GM12891 (cell line): ENCODE measurements around the gene PCSK4.
A peak's percentile ranks its signal among the peaks of the same experiment; 100 is the strongest.

Source experiments
- DNase-seq: peaks from one replicate; pipeline ENCODE4 v3.0.0; 2011; ENCODE audit warnings: low spot score; ENCODE audit not compliant: insufficient read length
- FAIRE-seq: peaks from 2 replicates; lab custom pipeline; 2011; peaks lifted over from hg19 to GRCh38; lab: Jason Lieb, UNC
- PAX5 ChIP-seq: IDR thresholded peaks from 2 replicates; pipeline ENCODE4 v1.6.1; 2011; ENCODE audit warnings: low read length, moderate library complexity, mild to moderate bottlenecking; ENCODE audit not compliant: insufficient read depth, severe bottlenecking
- POLR2A ChIP-seq: IDR thresholded peaks from 2 replicates; pipeline ENCODE4 v1.6.1; 2011; ENCODE audit warnings: low read depth, low read length, control low read depth
- POLR2AphosphoS5 ChIP-seq: IDR thresholded peaks from 2 replicates; pipeline ENCODE4 v1.6.1; 2011; ENCODE audit warnings: low read depth, low read length, control low read depth
- POU2F2 ChIP-seq: IDR thresholded peaks from 2 replicates; pipeline ENCODE4 v1.6.1; 2011; ENCODE audit warnings: low read depth, mild to moderate bottlenecking, control low read depth, low read length, moderate library complexity
- SPI1 ChIP-seq: IDR thresholded peaks from 2 replicates; pipeline ENCODE4 v1.6.1; 2011; ENCODE audit warnings: low read depth, low read length, control low read depth
- TAF1 ChIP-seq: IDR thresholded peaks from 2 replicates; pipeline ENCODE4 v1.6.1; 2011; ENCODE audit warnings: low read depth, low read length, control low read depth

The PCSK4 gene

GRCh38 chr19:1438035-1438932, 51.9 kb downstream of the PCSK4 start, which contains the start of gene RPS15:
Gene RPS15, plus strand, starts transcription at chr19:1438396. Its CDS starts 30 bp downstream, at chr19:1438426.
- TF ChIP-seq PAX5 (peak; percentile 37), SPI1 (peak; percentile 89), POU2F2 (peak; percentile 91), TAF1 (peak; percentile 100), POLR2AphosphoS5 (peak; percentile 99), POLR2A (peak; percentile 99)
- peak; percentile 99 for FAIRE-seq
- peak; percentile 96 for DNase-seq

GRCh38 chr19:1437609-1438008, 52.5 kb downstream of the PCSK4 start:
- FAIRE-seq (no peak), DNase-seq (no peak)
- no peak for TF ChIP-seq SPI1
- TF ChIP-seq POLR2AphosphoS5, result no peak
- TF ChIP-seq POU2F2, result no peak
- TF ChIP-seq POLR2A, result no peak
- TF ChIP-seq PAX5, result no peak
- no peak for TF ChIP-seq TAF1

- DNase-seq, result no peak
- FAIRE-seq, result no peak
- no peak for TF ChIP-seq POLR2A
- no peak for TF ChIP-seq TAF1
- no peak for TF ChIP-seq PAX5
- TF ChIP-seq POLR2AphosphoS5, result no peak
- no peak for TF ChIP-seq SPI1
- no peak for TF ChIP-seq POU2F2
Measured at GRCh38 chr19:1435378-1435989, 54.7 kb downstream of the PCSK4 start.

- FAIRE-seq, result no peak
- no peak for DNase-seq
- TF ChIP-seq POU2F2, result no peak
- no peak for TF ChIP-seq POLR2A
- no peak for TF ChIP-seq POLR2AphosphoS5
- no peak for TF ChIP-seq PAX5
- TF ChIP-seq SPI1, result no peak
- no peak for TF ChIP-seq TAF1
Measured at GRCh38 chr19:1434577-1435060, 55.5 kb downstream of the PCSK4 start.

GRCh38 chr19:1434040-1434366, 56.1 kb downstream of the PCSK4 start:
- DNase-seq (no peak), FAIRE-seq (no peak)
- TF ChIP-seq PAX5 (no peak), POLR2AphosphoS5 (no peak), TAF1 (no peak), SPI1 (no peak), POLR2A (no peak), POU2F2 (no peak)

DNA sequence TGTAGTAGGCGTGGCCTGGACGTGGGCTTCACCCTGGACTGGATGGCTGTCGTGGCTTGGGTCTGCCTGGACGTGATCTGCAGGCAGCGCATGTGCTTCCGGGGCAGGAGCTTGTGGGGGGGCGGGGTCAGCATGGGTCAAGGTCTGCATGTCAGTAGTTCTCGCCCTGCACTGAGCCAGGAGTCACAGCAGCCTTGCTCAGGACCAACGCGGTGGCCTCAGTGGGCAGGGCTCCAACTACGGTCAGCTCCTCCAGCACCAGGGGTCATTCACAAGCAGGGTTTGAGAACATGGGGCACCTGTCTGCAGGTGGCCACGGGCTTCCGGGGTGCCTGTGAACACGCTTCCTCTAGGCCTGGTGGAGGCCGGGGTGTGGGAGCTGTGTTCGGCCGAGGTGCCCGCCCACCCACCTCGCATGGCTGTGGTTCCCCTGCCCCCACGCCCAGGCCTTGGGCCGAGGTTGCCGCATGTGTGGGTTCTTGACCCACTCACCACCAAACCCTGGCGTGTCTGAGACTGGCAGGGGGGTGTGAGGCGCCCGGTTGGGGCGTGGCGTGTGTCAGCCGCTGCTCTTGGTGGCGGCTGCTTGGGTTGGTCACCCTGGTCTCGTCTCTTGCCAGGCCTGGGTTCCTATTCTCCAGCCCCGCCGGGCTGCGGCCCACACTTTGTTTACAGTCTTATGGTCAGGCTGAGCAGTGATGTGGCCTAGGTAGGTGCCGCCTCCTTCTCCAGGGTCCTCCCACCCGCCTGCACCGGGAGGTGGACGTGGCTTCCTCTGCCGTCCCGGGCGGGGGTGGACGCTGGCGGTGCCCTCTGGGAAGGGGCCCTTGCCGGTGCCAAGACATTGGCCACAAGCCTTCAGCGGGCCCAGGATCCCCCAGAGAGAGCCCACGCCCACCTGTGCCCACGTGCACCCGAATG, 56.8 kb downstream of the PCSK4 start:
- TF ChIP-seq POLR2A, result no peak
- no peak for TF ChIP-seq SPI1
- no peak for TF ChIP-seq PAX5
- no peak for TF ChIP-seq POLR2AphosphoS5
- TF ChIP-seq TAF1, result no peak
- no peak for TF ChIP-seq POU2F2
- DNase-seq (no peak), FAIRE-seq (no peak)

- FAIRE-seq, result no peak
- no peak for DNase-seq
- TF ChIP-seq POU2F2 (no peak), SPI1 (no peak), POLR2A (no peak), PAX5 (no peak), POLR2AphosphoS5 (no peak), TAF1 (no peak)
Measured at GRCh38 chr19:1432507-1432887, 57.7 kb downstream of the PCSK4 start.

- FAIRE-seq (no peak), DNase-seq (no peak)
- TF ChIP-seq SPI1 (no peak), POLR2AphosphoS5 (0 out of 2 replicates have a peak, but pooled peaks have one; percentile 19)
Measured at GRCh38 chr19:1431759-1432506, 58.2 kb downstream of the PCSK4 start.
